HG03571 (cell line): ENCODE data around the gene TIAL1.
"Not testable (repeated sequence)": the region's sequence is repeated elsewhere in the genome, so short reads cannot be mapped to it uniquely, and the experiment has no call there.

Source experiments
- ATAC-seq: cut with Tn5 transposase; IDR thresholded peaks from one replicate; pipeline ENCODE4 v1.9.1; 2021; ENCODE audit not compliant: unreplicated experiment

Gene TIAL1

DNA sequence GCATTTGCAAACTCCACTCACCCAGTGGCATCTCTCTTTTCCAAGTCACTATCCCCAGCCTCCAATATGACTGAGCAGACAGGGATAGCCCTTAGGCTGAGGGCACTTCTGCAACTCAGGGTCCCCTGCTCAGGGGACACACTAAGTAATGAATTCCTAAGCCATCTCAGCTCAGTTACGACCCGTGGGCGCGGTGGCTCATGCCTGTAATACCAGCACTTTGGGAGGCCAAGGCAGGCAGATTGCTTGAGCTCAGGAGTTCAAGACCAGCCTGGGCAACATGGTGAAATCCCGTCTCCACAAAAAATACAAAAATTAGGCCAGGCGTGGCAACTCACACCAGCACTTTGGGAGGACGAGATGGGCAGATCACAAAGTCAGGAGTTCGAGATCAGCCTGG, 64.5 kb downstream of the TIAL1 start:
- ATAC-seq, result not testable (repeated sequence)

DNA sequence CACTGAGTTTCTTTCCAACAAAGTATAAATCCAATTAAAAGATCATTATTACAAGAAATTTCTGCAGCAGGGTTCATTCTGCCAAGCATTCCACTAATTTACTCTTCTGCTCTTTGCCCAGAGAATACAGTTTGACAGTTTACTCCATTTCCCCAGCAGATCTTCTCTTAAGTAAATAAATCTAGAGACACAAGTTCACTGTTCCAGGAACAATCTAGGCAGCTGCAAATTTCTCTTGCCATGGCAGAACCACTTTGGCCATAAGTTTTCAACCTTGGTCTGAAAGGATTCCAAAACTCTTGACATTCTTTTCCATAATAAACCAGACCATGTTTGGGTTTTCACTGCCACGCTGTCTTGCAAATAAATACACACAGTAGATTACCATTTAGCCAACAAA, 65.7 kb downstream of the TIAL1 start:
- no peak for ATAC-seq

DNA sequence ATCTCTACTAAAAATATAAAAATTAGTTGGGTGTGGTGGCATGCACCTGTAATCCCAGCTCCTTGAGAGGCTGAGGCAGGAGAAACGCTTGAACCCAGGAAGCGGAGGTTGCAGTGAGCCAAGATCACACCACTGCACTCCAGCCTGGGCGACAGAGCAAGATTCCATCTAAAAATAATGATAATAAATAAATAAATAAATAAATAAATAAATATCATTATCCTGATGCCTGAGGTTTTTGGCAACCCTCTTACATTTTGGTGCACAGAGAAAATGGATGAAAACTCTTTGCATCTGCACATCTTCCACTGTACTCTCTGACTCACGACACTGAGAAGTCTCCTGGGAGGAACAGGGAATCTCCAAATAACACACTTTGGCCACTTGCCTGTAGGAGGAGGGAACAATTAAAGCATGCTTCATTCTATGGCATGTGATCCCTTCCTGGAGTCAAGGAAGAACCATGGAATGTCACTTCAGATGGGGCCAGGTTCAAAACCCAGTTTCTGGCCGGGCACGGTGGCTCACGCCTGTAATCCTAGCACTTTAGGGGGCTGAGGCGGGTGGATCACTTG, 68.0 kb downstream of the TIAL1 start:
- not testable (repeated sequence) for ATAC-seq

DNA sequence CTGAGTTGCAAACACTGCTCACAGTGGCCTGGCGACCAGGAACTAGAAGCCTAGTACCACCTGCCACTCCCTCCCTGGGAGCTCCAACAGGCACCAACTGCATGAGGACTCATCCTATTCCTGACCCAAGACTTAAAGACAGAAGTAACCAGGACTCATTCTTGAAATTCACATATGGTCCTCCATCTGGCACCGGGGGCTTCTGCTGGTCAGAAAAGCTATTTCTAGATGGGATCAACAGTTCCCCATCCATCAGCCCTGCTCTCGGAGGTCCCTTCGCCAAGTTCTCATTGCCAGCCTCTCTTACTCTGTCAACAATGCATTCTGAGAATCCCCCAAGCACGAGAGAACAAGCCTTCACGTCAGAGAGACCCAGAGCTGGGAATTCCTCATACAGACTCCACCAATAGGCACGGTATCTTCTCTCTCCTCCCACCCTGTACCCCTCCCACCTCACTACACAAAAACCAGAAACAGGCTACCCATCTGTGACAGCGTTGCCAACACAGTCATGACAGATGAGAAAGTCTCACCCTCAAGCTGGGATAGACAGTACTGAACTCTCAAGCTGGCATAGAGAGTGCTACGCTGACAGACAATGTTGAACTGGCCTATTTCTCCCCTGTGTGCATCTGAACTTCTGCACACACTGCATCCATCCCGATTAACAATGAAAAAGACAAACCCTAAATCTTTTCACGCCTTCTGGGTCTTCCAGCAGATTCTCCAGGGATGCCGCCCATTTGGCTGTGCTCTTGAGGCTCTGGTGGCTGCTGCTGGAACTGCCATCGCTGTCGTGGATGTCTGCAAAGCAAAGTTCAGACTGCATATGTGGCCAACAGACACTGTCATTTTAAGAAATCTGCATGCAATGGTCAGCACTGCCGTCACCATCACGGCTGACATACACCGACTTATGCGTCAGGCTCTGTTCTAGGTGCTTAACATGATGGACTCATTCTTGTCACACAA, 69.9 kb downstream of the TIAL1 start:
- no peak for ATAC-seq

DNA sequence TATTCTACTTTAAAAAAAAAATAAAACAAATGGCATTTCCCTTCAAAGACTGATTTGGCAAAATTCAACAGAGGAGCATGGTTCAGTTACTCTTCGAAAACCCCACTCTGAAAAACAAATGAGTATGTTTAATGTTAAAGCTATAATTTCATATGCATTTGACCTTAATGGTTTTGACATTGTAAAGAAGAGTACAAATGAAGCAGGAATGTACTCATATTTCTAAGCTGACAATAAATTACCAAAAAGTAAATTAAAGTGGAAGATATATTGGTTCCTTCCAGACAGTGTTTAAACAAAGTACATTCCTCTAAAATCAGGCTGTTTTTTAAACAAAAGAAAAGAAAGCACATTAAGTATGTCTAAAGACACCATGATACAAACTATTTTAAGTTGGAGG, 70.6 kb downstream of the TIAL1 start:
- ATAC-seq, result no peak

DNA sequence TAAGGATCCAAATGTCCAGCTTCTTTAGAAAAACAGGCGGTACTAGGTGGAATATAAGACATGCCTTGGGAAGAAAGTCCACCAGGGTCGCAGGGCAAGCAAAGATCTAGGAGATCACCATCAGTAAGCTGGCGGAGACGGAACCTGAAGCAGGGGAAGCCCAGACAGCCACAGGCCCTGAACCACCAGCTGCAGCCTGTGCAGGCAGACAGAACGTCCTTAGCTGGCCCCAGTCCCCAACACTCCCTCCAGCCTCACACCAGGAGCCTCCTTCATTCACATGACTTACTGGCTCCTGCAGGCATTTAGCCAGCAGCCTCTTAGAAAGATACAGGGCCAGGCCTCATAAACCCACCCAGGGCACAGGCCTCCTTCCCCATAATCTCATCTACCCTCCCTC, 71.6 kb downstream of the TIAL1 start:
- no peak for ATAC-seq

DNA sequence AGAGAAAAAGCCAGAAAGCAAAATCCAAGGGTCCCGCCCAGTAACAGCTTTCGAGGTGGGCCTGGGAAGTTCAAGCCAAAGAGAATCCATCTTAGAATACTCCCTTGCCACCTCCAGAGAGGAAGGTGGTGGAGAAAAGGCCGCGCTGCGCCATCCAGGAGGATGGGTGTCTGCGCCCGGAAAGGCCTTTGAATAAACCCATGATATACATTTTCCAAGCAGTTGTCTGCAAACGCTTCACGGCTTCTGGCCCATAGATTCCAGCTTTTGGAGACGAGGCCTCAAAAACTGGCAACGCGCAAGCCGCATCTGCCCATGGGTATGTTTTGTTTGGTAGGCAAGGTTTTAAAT, 72.1 kb downstream of the TIAL1 start:
- ATAC-seq, result no peak

DNA sequence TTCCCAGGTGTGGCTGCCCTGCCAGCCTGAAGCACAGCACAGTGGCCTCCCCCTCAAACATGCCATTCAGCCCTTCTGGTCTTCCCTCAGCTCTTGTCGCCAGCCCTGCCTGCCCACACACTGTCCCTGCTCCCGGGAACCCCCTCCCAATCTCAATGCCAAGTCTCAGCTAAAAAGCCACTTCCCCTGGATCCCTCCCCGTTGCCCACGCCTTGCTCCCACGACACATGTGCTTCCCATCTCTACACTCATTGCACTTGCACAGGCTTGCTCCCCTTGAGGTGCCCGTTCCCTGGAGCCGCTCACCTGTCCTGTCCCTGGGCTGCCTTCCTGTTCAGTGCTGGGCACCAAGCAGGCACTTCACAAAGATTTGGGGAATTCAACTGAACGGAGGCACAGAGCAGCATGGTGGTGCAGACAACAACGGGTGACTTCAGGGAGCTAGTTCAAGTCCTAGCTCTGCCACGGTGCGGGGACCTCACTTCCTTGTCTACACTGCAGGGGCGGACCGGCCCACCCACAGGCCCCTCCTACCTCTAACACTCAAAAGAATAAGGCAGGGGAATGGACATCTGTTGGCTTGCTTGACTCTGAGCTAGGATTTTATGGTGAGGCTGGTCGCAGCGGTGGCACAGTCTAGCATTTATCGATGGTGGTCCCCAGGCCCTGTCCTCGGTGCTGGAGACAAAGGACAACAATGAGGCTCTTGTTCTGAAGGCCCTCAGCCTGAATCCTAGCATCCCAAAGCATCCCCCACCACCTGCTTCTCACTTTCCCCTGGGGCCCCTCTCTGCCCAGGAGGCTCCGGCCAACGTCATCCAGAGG, 72.7 kb downstream of the TIAL1 start:
- ATAC-seq, result no peak
